ENCODE measurements around the gene STXBP2.

Gene STXBP2

DNA sequence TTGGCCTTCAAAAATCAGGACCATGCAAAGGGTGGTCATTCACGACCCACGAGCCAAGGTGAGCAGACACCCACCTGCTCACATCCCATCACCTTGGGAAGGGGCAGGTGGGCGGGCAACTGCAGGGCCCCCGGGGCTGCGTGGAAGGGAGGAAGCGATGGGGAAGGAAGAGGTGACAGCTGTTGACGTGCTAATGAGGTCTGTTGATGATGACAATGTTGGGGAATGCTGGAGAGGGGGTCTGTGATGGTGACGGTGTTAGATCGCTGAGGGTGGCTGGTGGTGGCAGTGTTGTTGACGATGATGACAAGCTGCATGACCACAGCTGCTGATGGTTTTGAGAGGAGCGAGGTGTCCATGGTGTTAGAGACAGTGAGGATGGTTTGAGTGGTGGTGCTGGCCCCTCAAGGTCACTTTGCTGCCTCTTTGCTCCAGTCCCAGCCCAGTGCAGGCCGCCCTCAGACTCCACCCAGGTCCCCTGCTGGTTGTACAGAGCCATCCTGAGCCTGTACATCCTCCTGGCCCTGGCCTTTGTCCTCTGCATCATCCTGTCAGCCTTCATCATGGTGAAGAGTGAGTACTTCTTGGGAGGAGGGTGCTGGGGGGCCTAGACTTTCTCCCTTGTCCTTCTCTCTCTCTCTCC lies 40.9 kb downstream of the STXBP2 start:
- no peak for DNase-seq (ENCODE audit: low read depth in 1 of 2, low spot score in 1 of 2)

DNA sequence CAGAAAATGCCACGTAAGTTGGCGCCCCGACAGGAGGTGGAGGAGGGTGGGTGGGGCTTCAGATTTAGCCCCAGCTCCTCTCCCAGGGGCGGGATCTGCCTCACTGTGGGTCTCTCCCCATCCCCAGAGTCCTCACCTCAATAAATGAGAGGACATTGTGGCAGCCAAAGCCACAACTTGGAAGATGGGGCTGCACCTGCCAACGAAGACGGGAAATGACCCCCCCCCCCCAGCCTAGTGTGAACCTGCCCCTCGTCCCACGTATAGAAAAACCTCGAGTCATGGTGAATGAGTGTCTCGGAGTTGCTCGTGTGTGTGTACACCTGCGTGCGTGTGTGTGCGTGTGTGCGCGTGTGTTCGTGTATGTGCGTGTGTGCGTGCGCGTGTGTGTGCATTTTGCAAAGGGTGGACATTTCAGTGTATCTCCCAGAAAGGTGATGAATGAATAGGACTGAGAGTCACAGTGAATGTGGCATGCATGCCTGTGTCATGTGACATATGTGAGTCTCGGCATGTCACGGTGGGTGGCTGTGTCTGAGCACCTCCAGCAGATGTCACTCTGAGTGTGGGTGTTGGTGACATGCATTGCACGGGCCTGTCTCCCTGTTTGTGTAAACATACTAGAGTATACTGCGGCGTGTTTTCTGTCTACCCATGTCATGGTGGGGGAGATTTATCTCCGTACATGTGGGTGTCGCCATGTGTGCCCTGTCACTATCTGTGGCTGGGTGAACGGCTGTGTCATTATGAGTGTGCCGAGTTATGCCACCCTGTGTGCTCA lies 42.3 kb downstream of the STXBP2 start:
- DNase-seq (ENCODE audit: low read depth in 1 of 2, low spot score in 1 of 2), result peak; percentile 43 to 65

DNA sequence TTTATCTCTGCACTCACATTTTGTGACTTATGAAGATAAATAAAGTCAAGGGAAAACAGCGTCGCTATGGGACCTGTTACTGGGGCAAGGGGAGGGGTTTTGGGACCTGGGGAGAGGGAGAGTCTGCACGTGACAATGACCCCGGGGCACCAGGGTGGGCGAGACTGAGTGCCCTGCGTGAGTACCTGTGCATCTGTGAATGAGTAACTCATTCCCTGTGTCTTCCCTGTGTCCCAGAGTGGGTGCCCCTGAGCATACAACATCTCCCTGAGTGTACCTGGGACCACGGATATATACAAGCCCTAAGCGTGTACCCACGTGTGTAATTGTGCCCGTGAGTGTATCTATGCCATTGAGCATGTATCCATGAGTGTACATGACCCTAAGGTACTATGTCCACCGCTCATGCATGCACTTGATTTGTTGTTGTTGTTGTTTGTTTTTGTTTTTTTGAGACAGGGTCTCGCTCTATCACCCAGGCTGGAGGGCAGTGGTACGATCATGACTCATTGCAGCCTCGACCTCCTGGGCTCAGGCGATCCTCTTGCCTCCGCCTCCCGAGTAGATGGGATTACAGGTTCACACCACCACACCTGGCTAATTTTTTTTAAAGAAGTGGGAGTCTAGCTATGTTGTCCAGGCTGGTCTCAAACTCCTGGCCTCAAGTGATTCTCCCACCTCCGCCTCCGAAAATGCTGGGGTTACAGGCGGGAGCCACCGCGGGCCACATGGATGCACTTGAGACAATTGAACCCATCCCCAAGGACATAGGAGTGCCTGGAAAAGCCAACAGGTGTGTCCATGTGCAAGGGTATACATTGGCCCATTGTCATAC lies 43.1 kb downstream of the STXBP2 start:
- DNase-seq (ENCODE audit: low read depth in 1 of 2, low spot score in 1 of 2), result no peak

DNA sequence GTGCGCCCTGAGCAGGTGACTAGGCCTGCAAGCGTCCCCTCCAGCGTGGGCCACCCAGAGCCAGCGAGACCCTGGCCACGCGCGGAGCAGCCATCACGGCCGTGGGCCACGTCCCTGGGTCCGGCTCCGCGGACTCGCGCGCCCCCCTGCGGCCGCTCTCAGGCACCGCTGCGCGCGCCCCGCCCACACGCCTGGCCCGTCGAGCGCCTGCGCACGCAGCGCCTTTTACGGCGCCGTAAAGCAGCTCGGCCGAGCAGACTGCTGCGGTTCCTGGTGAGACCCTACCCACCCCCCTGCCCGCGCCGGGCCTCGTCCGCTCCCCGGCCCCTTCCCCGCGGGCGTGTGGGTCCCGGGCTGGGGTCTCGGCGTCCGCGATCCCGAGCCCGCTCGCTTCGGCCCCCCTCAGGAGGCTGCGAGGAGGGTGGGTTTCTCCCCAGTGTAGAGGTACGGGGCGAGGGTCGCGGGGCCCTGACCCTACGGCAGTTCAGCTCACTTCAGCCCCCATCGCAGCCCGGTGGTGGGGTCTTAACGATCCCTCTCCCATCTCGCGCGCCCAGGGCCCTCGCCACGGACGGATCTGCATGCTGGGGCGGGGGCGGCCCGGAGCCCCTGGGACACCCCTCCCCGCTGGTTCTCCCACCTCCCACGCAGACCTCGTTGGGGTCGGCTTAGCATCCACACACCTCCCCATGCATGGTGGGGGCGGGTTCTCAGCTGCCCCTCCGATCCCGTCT lies 43.9 kb downstream of the STXBP2 start, which contains the start of gene TRAPPC5:
TRAPPC5 (plus strand) TSS at position 228 of the 734 bp plus-strand sequence. CDS start 1,421 bp downstream, outside the sequence.
- DNase-seq (ENCODE audit: low read depth in 1 of 2, low spot score in 1 of 2), result peak; percentile 75 to 76

DNA sequence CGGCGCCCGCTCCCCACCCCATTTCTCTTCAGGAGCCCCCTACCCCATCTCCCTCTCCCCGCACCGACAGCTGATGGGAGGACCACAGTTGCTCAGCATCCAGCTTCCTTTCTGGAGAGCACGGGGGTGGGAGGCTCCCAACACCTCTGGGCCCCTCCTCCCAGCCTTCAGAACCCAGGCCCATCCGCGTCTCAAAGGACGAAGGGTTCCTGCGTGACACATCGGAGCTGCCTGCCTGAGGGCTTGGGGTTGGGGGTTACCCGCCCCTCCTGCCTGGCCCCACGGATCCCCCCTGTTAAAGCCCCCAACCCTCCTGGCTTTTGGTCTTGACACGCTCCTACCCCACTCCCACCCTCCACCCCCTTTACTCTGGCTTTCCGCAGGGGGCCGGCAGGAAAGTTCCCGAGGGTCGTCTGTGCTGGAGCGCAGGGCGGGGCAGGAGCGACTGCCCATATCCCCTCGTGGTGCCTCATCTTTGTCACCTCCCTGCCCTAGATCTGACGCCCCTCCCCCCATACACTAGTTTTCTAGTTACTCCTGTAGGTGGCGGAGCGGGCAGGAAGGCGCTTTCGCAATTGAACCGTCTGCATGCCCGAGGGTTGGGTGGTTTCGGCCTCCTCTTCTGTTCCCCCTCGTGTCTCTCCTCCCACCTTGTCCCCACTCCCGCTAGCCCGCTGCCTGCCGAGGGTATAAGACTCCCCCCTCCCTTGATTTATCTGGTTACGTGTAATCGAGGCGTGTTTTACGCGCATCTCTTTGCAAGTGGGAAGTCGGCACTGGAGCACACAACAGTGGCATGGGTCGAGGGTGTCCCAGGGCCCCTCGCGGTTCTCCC lies 44.6 kb downstream of the STXBP2 start:
- peak; percentile 61 to 87 for DNase-seq (ENCODE audit: low read depth in 1 of 2, low spot score in 1 of 2)

DNA sequence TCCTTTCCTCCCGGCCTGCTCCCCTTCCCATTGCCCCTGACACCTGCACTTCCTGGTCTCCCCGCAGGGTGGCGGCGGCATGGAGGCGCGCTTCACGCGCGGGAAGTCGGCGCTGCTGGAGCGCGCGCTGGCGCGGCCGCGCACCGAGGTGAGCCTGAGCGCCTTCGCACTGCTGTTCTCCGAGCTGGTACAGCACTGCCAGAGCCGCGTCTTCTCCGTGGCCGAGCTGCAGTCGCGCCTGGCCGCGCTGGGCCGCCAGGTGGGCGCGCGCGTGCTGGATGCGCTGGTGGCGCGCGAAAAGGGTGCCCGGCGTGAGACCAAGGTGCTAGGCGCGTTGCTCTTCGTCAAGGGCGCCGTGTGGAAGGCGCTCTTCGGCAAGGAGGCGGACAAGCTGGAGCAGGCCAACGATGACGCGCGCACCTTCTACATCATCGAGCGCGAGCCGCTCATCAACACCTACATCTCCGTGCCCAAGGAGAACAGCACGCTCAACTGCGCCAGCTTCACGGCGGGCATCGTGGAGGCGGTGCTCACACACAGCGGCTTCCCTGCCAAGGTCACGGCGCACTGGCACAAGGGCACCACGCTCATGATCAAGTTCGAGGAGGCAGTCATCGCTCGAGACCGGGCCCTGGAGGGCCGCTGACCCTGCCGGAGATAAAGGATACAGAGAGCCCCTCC lies 45.4 kb downstream of the STXBP2 start:
- no peak for DNase-seq (ENCODE audit: low read depth in 1 of 2, low spot score in 1 of 2)

DNA sequence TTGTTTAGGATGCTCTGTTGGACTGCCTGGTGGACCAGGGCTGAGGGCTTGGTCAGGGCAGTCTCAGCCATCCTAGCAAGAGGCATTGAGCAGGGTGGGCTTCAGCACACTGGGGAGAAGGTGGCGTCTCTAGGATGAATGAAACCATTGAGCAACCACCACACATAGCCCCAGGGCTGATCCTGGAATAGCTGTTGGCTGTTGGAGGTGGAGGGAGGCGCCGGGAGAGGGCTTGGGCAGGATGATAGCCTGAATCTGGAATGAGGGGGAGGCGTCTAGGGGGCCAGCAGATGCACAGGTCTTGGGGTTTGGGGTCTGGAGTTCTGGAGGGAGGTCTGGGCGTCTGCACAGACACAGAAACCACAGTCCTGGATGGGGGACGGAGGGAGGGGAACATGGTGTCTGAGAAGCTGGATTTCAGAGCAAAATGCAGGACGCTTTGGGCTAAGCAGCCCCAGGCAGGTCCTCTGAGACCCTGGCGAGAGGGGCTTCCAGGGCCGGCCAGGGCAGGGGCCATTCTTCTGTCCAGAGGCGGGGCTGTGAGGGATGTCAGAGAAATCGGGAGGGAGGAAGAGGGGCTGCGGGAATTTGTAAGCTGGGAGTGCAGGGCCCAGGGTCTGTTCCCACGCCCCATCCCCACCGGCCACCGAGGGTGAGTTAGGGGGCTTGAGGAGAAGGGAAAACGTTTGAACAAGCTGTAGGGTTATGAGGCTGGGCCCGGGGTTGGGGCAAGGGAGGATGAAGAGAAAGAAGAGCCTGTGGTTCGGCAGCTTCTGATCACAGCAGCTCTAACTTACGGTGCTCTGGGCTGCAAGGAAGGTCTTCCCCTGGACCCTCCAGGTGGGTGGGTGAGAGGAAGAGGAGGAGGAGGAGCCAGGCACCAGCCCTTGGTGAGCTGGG lies 48.9 kb downstream of the STXBP2 start:
- no peak for DNase-seq (ENCODE audit: low read depth in 1 of 2, low spot score in 1 of 2)

DNA sequence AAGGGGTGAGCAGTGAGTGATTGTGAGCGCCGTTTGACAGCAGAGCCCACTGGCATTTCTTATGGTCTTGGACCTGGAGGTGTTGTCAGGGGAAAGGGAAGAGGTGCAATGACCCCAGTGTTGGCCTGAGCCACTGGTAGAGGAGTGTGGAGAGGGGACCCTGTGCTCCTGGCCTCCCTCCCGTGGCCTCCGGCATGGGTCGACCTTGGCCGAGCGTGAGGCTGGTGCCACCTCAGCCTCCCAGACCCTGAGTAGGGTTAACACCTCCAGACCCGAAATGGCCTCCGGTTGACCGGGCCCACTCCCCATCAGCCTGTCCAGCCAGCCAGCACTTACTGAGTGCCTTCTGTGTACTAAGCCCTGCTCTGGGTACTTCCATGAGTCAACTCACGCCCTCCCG lies 50.3 kb downstream of the STXBP2 start:
- DNase-seq (ENCODE audit: low read depth in 1 of 2, low spot score in 1 of 2), result no peak

DNA sequence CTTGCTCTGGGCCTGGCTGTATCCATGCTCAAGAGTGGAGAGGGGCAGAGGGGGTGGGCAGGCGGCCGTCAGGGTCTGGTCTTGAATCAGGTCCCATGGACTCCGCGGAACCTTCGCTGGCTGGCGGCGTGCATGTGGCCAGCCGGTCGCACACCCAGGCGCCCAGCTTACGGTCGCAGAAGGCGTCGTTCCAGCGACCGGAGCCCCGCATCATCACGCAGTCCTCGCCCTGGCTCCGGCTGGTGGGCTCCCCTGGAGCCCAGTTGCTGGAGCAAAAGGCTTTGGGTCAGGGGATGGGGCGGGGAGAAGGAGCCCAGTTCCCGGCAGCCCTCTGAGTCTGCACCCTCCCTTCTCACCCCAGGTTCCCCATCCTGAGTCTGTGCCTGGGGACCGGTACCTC lies 52.3 kb downstream of the STXBP2 start:
- DNase-seq (ENCODE audit: low read depth in 1 of 2, low spot score in 1 of 2), result no peak

DNA sequence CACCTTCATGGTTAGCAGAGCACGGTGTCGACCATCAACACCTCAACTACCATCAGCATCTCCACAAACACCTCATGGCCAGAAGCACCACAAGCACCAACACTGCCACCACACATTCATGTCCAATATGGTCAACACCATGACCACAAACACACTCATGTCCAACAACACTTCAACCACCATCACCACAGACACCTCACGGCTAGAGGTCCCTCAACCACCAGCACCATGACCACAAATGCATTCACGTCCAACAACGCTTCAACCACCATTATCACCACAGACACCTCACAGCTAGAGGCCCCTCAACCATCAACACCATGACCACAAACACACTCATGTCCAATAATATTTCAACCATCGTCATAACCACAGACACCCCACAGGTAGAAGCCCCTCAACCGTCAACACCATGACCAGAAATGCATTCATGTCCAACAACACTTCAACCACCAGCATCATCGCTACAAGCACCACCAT lies 53.9 kb downstream of the STXBP2 start:
- DNase-seq (ENCODE audit: low read depth in 1 of 2, low spot score in 1 of 2), result no peak

DNA sequence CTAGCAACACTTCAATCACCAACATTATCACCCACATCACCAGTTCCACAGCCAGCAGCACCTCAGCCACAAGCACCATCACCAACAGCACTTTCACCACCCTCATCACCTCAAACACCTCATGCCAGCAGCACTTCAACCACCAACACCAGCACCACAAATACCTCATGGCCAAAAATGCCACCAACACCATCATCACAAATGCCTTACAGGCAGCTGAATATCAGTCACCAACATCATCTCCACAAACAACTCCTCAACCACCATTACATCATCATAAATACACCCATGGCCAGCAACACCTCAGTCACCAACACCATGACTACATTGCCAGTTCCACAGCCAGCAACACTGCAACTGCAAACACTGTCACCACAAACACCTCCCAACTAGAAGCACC lies 54.6 kb downstream of the STXBP2 start:
- no peak for DNase-seq (ENCODE audit: low read depth in 1 of 2, low spot score in 1 of 2)

DNA sequence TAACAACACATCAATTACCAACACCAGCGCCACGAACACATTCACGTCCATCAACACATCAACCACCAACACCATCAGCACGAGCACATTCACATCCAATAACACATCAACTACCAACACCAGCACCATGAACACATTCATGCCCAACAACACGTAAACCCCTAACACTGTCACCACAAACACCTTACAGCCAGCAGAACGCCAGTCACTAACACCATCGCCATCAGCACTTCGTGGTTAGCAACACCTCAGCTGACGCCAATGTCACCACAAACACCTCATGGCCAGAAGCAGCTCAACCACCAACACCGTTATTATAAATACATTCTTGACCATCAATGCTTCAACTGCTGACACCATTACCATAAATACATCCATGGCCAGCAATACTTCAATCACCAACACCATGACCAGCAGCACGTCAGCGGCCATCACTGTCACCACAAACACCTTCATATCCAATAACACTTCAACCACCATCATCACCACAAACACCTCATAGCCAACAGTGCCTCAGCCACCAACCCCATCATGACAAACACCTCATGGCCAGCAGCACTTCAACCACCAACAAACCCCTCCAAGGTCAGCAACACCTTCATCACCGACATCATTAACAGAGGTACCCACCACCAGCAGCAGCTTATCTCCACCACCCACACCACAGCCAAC lies 55.6 kb downstream of the STXBP2 start:
- no peak for DNase-seq (ENCODE audit: low read depth in 1 of 2, low spot score in 1 of 2)

DNA sequence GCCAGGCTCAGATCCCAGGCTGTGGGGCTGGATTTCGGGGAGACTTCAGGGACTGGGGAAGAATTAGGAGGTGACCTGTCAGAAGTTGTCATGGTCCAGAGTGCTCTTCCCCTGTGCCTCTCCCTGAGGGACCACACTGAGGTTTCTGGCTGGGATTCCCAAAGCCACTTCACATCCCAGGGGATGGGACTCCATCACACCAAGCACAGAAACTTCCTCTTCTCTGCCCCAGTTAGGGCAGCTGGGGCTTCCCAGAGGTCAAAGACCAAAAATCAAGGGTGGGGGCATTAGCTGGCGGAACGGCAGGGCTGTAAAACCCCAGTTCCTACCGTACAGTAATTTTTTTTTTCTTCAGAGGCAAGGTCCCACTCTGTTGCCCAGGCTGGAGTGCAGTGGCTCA lies 57.6 kb downstream of the STXBP2 start:
- DNase-seq (ENCODE audit: low read depth in 1 of 2, low spot score in 1 of 2), result no peak

Measured in activated CD4-positive, alpha-beta T cell treated with anti-CD3 and anti-CD28 coated beads, Interleukin-2, amount 50 U/mL, for 24 hours (primary cell).